Muscle layer of colon (tissue), 2 donors: ENCODE data around the gene MAP3K10.
"Not testable (repeated sequence)": the region's sequence is repeated elsewhere in the genome, so short reads cannot be mapped to it uniquely, and the experiment has no call there.

Experiments used
- H3K27ac ChIP-seq: one replicate; pipeline ENCODE4 v1.7.0; 2013; ENCODE audit warnings: low read depth, mild to moderate bottlenecking, low read length, moderate library complexity
- H3K27me3 ChIP-seq, 2 donors: one replicate each; pipeline ENCODE4 v1.7.0; 2013; ENCODE audit warnings: low read length in 2 of 2, mild to moderate bottlenecking in 2 of 2; ENCODE audit not compliant: insufficient read depth in 2 of 2, control insufficient read depth in 1 of 2
- H3K36me3 ChIP-seq: one replicate; pipeline ENCODE4 v1.7.0; 2013; ENCODE audit warnings: mild to moderate bottlenecking, low read length; ENCODE audit not compliant: insufficient read depth
- H3K4me1 ChIP-seq: one replicate; pipeline ENCODE4 v1.7.0; 2013; ENCODE audit warnings: mild to moderate bottlenecking, low read length; ENCODE audit not compliant: insufficient read depth
- H3K4me3 ChIP-seq, 2 donors: one replicate each; pipeline ENCODE4 v1.7.0; 2013; ENCODE audit warnings: low read length in 2 of 2, low read depth in 1 of 2, mild to moderate bottlenecking in 1 of 2, moderate library complexity in 1 of 2
- H3K9ac ChIP-seq: one replicate; pipeline ENCODE4 v1.7.0; 2013; ENCODE audit warnings: low read length
- H3K9me3 ChIP-seq: one replicate; pipeline ENCODE4 v1.7.0; 2013; ENCODE audit warnings: mild to moderate bottlenecking, low read length
- donor health status: abdominal sarcoma.
- donor health status: Adenocarcinoma of cecum.

The MAP3K10 gene

GRCh38 chr19:40208602-40209001 lies 17.4 kb downstream of the MAP3K10 start:
- H3K9ac ChIP-seq = no peak overlapping the region
- no peaks in the 10 kb centered on the region for H3K27me3 ChIP-seq
- no peaks in the 10 kb centered on the region for H3K9me3 ChIP-seq
- no peak overlapping the region for H3K4me3 ChIP-seq
- H3K27ac ChIP-seq = no peak overlapping the region
- H3K36me3 ChIP-seq = peaks cover 29% of the 10 kb centered on the region
- H3K4me1 ChIP-seq = no peaks in the 10 kb centered on the region

DNA sequence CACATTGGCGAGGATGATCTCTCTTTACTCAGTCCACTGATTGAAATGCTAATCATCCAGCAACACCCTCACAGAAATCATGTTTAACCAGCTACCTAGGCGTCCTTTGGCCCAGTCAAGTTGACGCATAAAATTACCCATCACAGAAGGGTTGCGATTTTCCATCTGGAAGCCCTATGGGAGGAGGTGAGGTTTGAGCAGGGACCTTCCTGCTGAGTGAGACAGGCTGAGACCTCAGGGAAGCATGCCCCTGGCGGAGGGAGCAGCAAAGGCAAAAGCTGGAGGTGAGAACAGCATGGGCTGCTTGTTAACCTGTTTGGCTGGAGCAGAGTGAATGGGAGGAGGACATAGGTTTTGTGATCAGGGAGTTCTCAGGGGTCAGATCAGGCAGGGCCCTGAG lies 19.7 kb downstream of the MAP3K10 start:
- H3K9ac ChIP-seq = no peak overlapping the region
- peaks cover 0 to under 1% of the 10 kb centered on the region in 2 donors for H3K27me3 ChIP-seq
- no peak overlapping the region for H3K27ac ChIP-seq
- peaks cover 19% of the 10 kb centered on the region for H3K36me3 ChIP-seq
- H3K4me1 ChIP-seq = no peaks in the 10 kb centered on the region
- no peak overlapping the region for H3K4me3 ChIP-seq
- H3K9me3 ChIP-seq = no peaks in the 10 kb centered on the region

DNA sequence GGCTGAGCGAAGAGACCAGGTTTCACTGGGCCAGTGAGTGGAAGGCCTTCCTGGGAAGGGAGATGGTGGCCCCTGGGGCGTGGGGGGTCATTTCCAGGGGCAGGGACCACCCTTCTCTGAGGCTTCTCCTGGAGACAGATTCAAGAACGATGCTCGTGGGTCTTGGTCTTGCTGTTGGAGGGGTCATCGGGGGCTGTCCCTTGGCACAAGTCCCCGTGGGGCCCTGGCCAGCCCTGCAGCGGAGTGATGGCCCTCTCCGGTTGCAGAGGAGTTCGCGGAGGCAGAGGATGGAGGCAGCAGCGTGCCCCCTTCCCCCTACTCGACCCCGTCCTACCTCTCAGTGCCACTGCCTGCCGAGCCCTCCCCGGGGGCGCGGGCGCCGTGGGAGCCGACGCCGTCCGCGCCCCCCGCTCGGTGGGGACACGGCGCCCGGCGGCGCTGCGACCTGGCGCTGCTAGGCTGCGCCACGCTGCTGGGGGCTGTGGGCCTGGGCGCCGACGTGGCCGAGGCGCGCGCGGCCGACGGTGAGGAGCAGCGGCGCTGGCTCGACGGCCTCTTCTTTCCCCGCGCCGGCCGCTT lies 22.1 kb downstream of the MAP3K10 start:
- H3K27me3 ChIP-seq = peaks cover 16 to 25% of the 10 kb centered on the region in 2 donors
- peaks cover 19% of the 10 kb centered on the region for H3K36me3 ChIP-seq
- H3K4me3 ChIP-seq = no peak overlapping the region
- no peak overlapping the region for H3K27ac ChIP-seq
- H3K4me1 ChIP-seq = no peaks in the 10 kb centered on the region
- H3K9me3 ChIP-seq = no peaks in the 10 kb centered on the region
- no peak overlapping the region for H3K9ac ChIP-seq

- Histone ChIP-seq H3K27me3 (peaks cover 21 to 31% of the 10 kb centered on the region in 2 donors), H3K9me3 (no peaks in the 10 kb centered on the region), H3K27ac (no peak overlapping the region), H3K4me1 (no peaks in the 10 kb centered on the region), H3K36me3 (peaks cover 16% of the 10 kb centered on the region), H3K9ac (no peak overlapping the region), H3K4me3 (no peak overlapping the region)
These were observed 22.8 kb downstream of the MAP3K10 start for GRCh38 chr19:40213882-40214570.

GRCh38 chr19:40214936-40215335 lies 23.7 kb downstream of the MAP3K10 start:
- Histone ChIP-seq H3K4me1 (no peaks in the 10 kb centered on the region), H3K27ac (no peak overlapping the region), H3K27me3 (peaks cover 21 to 41% of the 10 kb centered on the region in 2 donors), H3K36me3 (peaks cover 8% of the 10 kb centered on the region), H3K9me3 (no peaks in the 10 kb centered on the region), H3K9ac (no peak overlapping the region), H3K4me3 (no peak overlapping the region)

DNA sequence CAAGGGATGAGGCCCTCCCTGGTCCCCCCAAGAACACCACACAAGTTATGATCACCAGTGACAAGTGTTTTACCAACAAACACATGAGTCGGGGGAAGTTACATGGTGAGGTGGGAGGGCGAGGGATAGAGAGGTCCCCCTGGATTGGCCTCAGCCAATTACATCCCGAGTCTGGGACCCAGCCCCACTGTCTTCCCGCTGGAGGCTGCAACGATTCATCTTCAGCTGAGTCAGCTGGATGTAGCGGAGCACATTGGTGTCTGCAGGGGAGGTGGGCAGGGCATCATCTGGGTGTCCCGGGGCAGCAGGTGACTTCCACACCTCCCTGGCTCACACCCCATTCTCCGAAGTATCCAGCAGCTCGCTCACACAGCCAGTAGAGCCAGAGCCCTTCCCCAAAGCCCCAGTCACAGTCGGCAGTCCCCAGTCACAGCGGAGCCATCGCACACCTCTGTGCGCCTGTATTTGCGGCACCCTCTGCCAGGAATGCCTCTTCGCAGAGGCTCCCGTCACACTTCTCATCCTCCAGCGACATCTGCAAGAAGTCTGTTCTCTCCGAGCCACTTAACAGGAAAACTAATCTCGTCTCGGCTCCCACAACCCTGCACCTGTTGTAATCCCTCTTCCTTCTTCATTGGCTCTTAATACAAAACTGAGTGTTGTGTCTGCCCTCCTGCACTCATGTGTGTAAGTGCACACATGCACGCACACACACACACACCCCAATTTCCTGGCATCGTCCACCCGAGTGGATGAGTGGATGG lies 25.0 kb downstream of the MAP3K10 start:
- Histone ChIP-seq H3K36me3 (peaks cover under 1% of the 10 kb centered on the region), H3K9me3 (no peaks in the 10 kb centered on the region), H3K27ac (no peak overlapping the region), H3K27me3 (peaks cover 21 to 52% of the 10 kb centered on the region in 2 donors), H3K4me3 (no peak overlapping the region), H3K4me1 (no peaks in the 10 kb centered on the region), H3K9ac (no peak overlapping the region)

- no peaks in the 10 kb centered on the region for H3K4me1 ChIP-seq
- H3K9me3 ChIP-seq = no peaks in the 10 kb centered on the region
- no peak overlapping the region for H3K27ac ChIP-seq
- H3K9ac ChIP-seq = no peak overlapping the region
- H3K4me3 ChIP-seq = no peak overlapping the region
- H3K27me3 ChIP-seq = peaks cover 21 to 52% of the 10 kb centered on the region in 2 donors
- H3K36me3 ChIP-seq = no peaks in the 10 kb centered on the region
These were observed 25.5 kb downstream of the MAP3K10 start for GRCh38 chr19:40216777-40217026.

- Histone ChIP-seq H3K27ac (no peak overlapping the region), H3K4me1 (no peaks in the 10 kb centered on the region), H3K27me3 (peaks cover 21 to 54% of the 10 kb centered on the region in 2 donors), H3K36me3 (no peaks in the 10 kb centered on the region), H3K9ac (no peak overlapping the region), H3K4me3 (no peak overlapping the region), H3K9me3 (no peaks in the 10 kb centered on the region)
These were observed 26.0 kb downstream of the MAP3K10 start for GRCh38 chr19:40217027-40217810.

- H3K36me3 ChIP-seq = no peaks in the 10 kb centered on the region
- H3K9ac ChIP-seq = no peak within 1 kb of the TSS
- no peak within 1 kb of the TSS for H3K4me3 ChIP-seq
- no peak within 1 kb of the TSS for H3K27ac ChIP-seq
- peaks cover 23 to 64% of the 10 kb centered on the region in 2 donors for H3K27me3 ChIP-seq
- H3K4me1 ChIP-seq = no peaks in the 10 kb centered on the region
- H3K9me3 ChIP-seq = no peaks in the 10 kb centered on the region
These were observed 27.0 kb downstream of the MAP3K10 start, which contains the start of gene TTC9B for GRCh38 chr19:40217934-40218890. Gene TTC9B (minus strand): TSS chr19:40218384. CDS start chr19:40218381, 3 bp downstream.

DNA sequence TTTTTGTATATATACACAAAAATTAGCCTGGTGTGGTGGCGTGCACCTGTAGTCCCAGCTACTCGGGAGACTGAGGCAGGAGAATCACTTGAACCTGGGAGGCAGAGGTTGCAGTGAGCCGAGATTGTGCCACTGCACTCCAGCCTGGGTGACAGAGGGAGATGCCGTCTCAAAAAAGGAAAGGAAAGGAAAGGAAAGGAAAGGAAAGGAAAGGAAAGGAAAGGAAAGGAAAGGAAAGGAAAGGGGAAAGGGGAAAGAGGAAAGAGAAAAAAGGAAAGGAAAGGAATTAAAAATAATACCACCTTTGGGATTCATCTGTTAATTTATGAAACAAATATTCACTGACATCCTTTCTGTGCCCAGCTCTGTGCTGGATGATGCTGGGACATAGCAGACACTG lies 27.8 kb downstream of the MAP3K10 start:
- peaks cover 30 to 72% of the 10 kb centered on the region in 2 donors for H3K27me3 ChIP-seq
- not testable (repeated sequence) for H3K27ac ChIP-seq, H3K9me3 ChIP-seq, H3K4me1 ChIP-seq, H3K36me3 ChIP-seq, H3K4me3 ChIP-seq, H3K9ac ChIP-seq
